HepG2 (cell line): ENCODE measurements around the gene VAMP2. TPM values are rescaled to one million over a fixed set of nuclear protein-coding genes. Genes with fewer than 3 reads are reported as not detected.

ENCODE experiments used
- ASH2L ChIP-seq: fragments of 300-600, 200-600 bp; sonication (generic); IDR thresholded peaks from 2 replicates; pipeline ENCODE4 v1.7.0; 2017; ENCODE audit warnings: low read depth, mild to moderate bottlenecking, moderate library complexity, mixed read lengths, low read length; ENCODE audit not compliant: insufficient read length
- CBX5 ChIP-seq: sonication (generic); formaldehyde crosslinking; IDR thresholded peaks from 2 replicates; pipeline ENCODE4 v1.4.0; 2020; ENCODE audit warnings: missing genetic modification reagents, borderline replicate concordance
- DNMT3B ChIP-seq: conservative IDR thresholded peaks from 2 replicates; pipeline ENCODE4 v1.6.1; 2016; ENCODE audit warnings: missing biosample characterization, control low read depth
- FOXA1 ChIP-seq, 2 experiments: fragments of 450-650 bp in 1 of 2; sonication (generic) in 1 of 2; formaldehyde crosslinking in 1 of 2; IDR thresholded peaks; 2 replicates each; pipeline versions ENCODE4 v1.4.0 to v1.6.1; 2016 to 2020; ENCODE audit warnings: missing genetic modification reagents in 1 of 2
- FOXK1 ChIP-seq: sonication (generic); formaldehyde crosslinking; IDR thresholded peaks from 2 replicates; pipeline ENCODE4 v1.4.0; 2020; ENCODE audit warnings: low read depth, missing genetic modification reagents, borderline replicate concordance
- KLF9 ChIP-seq: IDR thresholded peaks from 2 replicates; pipeline ENCODE4 v1.6.1; 2016; ENCODE audit warnings: low read depth
- KMT2B ChIP-seq: IDR thresholded peaks from 2 replicates; pipeline ENCODE4 v1.6.1; 2016; ENCODE audit warnings: missing genetic modification reagents, missing compliant biosample characterization
- MXI1 ChIP-seq: IDR thresholded peaks from 3 replicates; pipeline ENCODE4 v1.6.1; 2012; ENCODE audit warnings: low read depth, low read length, inconsistent platforms, borderline replicate concordance
- NFE2L1 ChIP-seq: sonication (generic); formaldehyde crosslinking; IDR thresholded peaks from 2 replicates; pipeline ENCODE4 v1.4.0; 2020; ENCODE audit warnings: missing genetic modification reagents, mild to moderate bottlenecking, borderline replicate concordance
- NFYC ChIP-seq: IDR thresholded peaks from 2 replicates; pipeline ENCODE4 v1.6.1; 2016; ENCODE audit warnings: missing genetic modification reagents, missing compliant biosample characterization
- POLR2A ChIP-seq, 2 experiments: IDR thresholded peaks; 2 replicates each; pipeline ENCODE4 v1.6.1; 2011; ENCODE audit warnings: low read depth in 2 of 2, low read length in 2 of 2, mild to moderate bottlenecking in 1 of 2, moderate library complexity in 1 of 2; ENCODE audit not compliant: insufficient read depth in 1 of 2
- POLR2AphosphoS5 ChIP-seq: IDR thresholded peaks from 2 replicates; pipeline ENCODE4 v1.6.1; 2012; ENCODE audit warnings: low read depth, low read length
- REXO4 ChIP-seq: sonication (generic); formaldehyde crosslinking; IDR thresholded peaks from 2 replicates; pipeline ENCODE4 v1.8.0; 2022; ENCODE audit warnings: missing genetic modification reagents, mild to moderate bottlenecking, borderline replicate concordance
- SALL1 ChIP-seq: sonication (generic); formaldehyde crosslinking; IDR thresholded peaks from 2 replicates; pipeline ENCODE4 v1.8.0; 2022; ENCODE audit warnings: mild to moderate bottlenecking, missing genetic modification reagents
- SAP130 ChIP-seq: IDR thresholded peaks from 2 replicates; pipeline ENCODE4 v1.6.1; 2016; ENCODE audit warnings: low read depth
- TAF1 ChIP-seq: sonication (generic); formaldehyde crosslinking; IDR thresholded peaks from 2 replicates; pipeline ENCODE4 v1.4.0; 2020; ENCODE audit warnings: missing genetic modification reagents
- TBX2 ChIP-seq: sonication (generic); formaldehyde crosslinking; IDR thresholded peaks from 2 replicates; pipeline ENCODE4 v1.5.0; 2020; ENCODE audit warnings: missing genetic modification reagents, mild to moderate bottlenecking, borderline replicate concordance
- THAP11 ChIP-seq: IDR thresholded peaks from 2 replicates; pipeline ENCODE4 v1.6.1; 2016; ENCODE audit warnings: missing biosample characterization, missing genetic modification reagents
- XRCC5 ChIP-seq: fragments of 200-400 bp; formaldehyde crosslinking; optimal IDR thresholded peaks from 2 replicates; pipeline ENCODE3; 2017; ENCODE audit warnings: mild to moderate bottlenecking, low read length
- ZMYM4 ChIP-seq: sonication (generic); formaldehyde crosslinking; IDR thresholded peaks from 2 replicates; pipeline ENCODE4 v1.8.1; 2023; ENCODE audit warnings: mild to moderate bottlenecking, missing genetic modification reagents
- ZNF12 ChIP-seq: sonication (generic); formaldehyde crosslinking; IDR thresholded peaks from 2 replicates; pipeline ENCODE4 v1.5.0; 2020; ENCODE audit warnings: missing genetic modification reagents
- ZNF256 ChIP-seq: sonication (generic); formaldehyde crosslinking; conservative IDR thresholded peaks from 2 replicates; pipeline ENCODE4 v1.4.0; 2020; ENCODE audit warnings: missing genetic modification reagents
- ZSCAN30 ChIP-seq: sonication (generic); formaldehyde crosslinking; IDR thresholded peaks from 2 replicates; pipeline ENCODE4 v1.5.0; 2020; ENCODE audit warnings: mild to moderate bottlenecking, missing genetic modification reagents
- polyA plus RNA-seq, 8 experiments: library from polyadenylated mRNA; depleted of rRNA in 3 of 8; stranded (reverse) in 7 of 8; unstranded in 1 of 8; fragments of >200 nt; fragmentation: Illumina TruSeq in 4 of 8; extraction: Trizol in 4 of 8; gene quantifications; 2 replicates each; pipeline versions ENCODE4 v1.2.1 to v1.2.3, GENCODE V29; 2011 to 2016; ENCODE audit warnings: low read depth in 4 of 8, missing spikeins in 1 of 8, mixed read lengths in 1 of 8; ENCODE audit not compliant: insufficient read depth in 1 of 8
- total RNA-seq, 5 experiments: library from RNA; depleted of rRNA; stranded (reverse); fragments of >200 nt; fragmentation: Illumina TruSeq; extraction: Trizol; gene quantifications; 2 replicates each; pipeline ENCODE4 v1.2.3, GENCODE V29; 2016; ENCODE audit warnings: low read depth in 1 of 5
- TF ChIP-seq, protein P1 (sequence below): fragments of 450-650 bp; IDR thresholded peaks from 2 replicates; pipeline ENCODE4 v1.6.1; 2017
- TF ChIP-seq, protein P2 (sequence below): conservative IDR thresholded peaks from 2 replicates; pipeline ENCODE4 v1.6.1; 2018; ENCODE audit warnings: missing genetic modification reagents
- TF ChIP-seq, protein P3 (sequence below): IDR thresholded peaks from 2 replicates; pipeline ENCODE4 v1.6.1; 2016; ENCODE audit warnings: low read depth, borderline replicate concordance
- TF ChIP-seq, protein P4 (sequence below), 2 experiments: sonication (generic) in 1 of 2; formaldehyde crosslinking in 1 of 2; IDR thresholded peaks; 2 replicates each; pipeline versions ENCODE4 v1.4.0 to v1.6.1; 2018 to 2020; ENCODE audit warnings: missing genetic modification reagents in 2 of 2, borderline replicate concordance in 1 of 2, low read depth in 1 of 2, mild to moderate bottlenecking in 1 of 2, missing biosample characterization in 1 of 2

The VAMP2 gene
- total and polyA plus RNA-seq, 2 of the 13 experiments (the other 11 are each of a cell fraction or from before 2014, with no cell fraction given): 3.9 to 17.2 TPM

DNA sequence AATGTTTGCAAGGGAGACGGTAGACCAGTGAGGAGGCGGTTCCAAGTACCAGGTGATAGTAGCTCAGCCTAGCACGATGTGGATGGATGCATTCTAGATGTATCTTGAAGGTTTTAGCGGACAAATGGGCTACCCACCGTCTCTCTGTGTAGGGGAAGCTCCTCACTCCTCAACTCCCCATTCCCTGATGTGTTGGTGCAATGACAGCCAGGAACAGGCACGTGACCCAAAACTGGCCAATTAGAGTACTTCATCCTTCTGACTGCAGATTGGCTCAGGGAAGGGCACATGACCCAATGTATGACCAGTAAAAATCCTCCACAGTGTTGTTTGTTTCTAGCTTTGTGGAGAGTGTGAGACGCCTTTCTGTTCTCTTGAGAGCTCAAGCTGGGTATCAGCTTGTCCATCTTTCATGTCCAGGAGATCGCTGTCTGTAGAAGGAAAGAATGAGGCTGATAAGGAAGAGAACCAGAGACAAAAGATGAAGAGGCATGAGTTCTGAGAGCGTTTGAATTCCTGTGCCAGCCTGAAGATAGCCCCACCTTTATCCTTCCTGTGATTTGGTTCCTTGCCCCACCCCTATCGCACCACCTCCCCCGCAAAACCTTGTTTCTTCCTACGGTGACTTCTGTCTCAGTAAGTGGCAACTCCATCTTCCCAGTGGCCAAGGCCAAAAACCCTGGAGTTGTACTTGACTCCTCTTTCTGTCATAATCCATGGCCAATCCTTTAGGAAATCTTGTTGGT is 29.5 kb upstream of the VAMP2 start (continued):
- TF ChIP-seq, protein P1, sequence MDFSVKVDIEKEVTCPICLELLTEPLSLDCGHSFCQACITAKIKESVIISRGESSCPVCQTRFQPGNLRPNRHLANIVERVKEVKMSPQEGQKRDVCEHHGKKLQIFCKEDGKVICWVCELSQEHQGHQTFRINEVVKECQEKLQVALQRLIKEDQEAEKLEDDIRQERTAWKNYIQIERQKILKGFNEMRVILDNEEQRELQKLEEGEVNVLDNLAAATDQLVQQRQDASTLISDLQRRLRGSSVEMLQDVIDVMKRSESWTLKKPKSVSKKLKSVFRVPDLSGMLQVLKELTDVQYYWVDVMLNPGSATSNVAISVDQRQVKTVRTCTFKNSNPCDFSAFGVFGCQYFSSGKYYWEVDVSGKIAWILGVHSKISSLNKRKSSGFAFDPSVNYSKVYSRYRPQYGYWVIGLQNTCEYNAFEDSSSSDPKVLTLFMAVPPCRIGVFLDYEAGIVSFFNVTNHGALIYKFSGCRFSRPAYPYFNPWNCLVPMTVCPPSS: no peak
- TF ChIP-seq ASH2L: peak; percentile 28
- TF ChIP-seq MXI1: peak; percentile 42; the same call in 1 of the 3 replicates
- peak; percentile 82 for TF ChIP-seq SAP130 (CRISPR knock-in tag)
- TF ChIP-seq ZMYM4 (CRISPR knock-in tag): 0 out of 2 replicates have a peak, but pooled peaks have one; percentile 36
- TF ChIP-seq, protein P2, sequence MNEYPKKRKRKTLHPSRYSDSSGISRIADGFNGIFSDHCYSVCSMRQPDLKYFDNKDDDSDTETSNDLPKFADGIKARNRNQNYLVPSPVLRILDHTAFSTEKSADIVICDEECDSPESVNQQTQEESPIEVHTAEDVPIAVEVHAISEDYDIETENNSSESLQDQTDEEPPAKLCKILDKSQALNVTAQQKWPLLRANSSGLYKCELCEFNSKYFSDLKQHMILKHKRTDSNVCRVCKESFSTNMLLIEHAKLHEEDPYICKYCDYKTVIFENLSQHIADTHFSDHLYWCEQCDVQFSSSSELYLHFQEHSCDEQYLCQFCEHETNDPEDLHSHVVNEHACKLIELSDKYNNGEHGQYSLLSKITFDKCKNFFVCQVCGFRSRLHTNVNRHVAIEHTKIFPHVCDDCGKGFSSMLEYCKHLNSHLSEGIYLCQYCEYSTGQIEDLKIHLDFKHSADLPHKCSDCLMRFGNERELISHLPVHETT (CRISPR knock-in tag): no peak
- TF ChIP-seq POLR2AphosphoS5: peak; percentile 97
- TF ChIP-seq KMT2B: peak; percentile 35; the same call in 1 of the 2 replicates
- peak; percentile 40; the same call in 1 of the 2 replicates for TF ChIP-seq FOXK1 (CRISPR knock-in tag)
- no peak for TF ChIP-seq ZNF256
- TF ChIP-seq ZNF12 (CRISPR knock-in tag): peak; percentile 68; the same call in 1 of the 2 replicates
- TF ChIP-seq NFYC: peak; percentile 93
- 0 out of 2 replicates have a peak, but pooled peaks have one; percentile 17 for TF ChIP-seq DNMT3B
- TF ChIP-seq TAF1 (CRISPR knock-in tag): peak; percentile 62; the same call in 1 of the 2 replicates
- no peak for TF ChIP-seq NFE2L1 (CRISPR knock-in tag)
- no peak for TF ChIP-seq CBX5
- peak; percentile 69 to 83 for TF ChIP-seq POLR2A (IDR thresholded peaks at IDR 0.05; ENCODE audit: insufficient read depth in 1 of 2, low read depth in 2 of 2, low read length in 2 of 2)
- no peak for TF ChIP-seq KLF9
- TF ChIP-seq, protein P3, sequence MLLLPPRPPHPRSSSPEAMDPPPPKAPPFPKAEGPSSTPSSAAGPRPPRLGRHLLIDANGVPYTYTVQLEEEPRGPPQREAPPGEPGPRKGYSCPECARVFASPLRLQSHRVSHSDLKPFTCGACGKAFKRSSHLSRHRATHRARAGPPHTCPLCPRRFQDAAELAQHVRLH: peak; percentile 30; the same call in 1 of the 2 replicates
- TF ChIP-seq THAP11 (CRISPR knock-in tag): peak; percentile 25; the same call in 1 of the 2 replicates
- TF ChIP-seq ZSCAN30: no peak
- TF ChIP-seq FOXA1 (IDR thresholded peaks at IDR 0.05): no peak
- TF ChIP-seq FOXA1 (CRISPR knock-in tag; IDR thresholded peaks at IDR 0.05): peak; percentile 9; the same call in 1 of the 2 replicates
- TF ChIP-seq SALL1 (CRISPR knock-in tag): peak; percentile 53; the same call in 1 of the 2 replicates
- TF ChIP-seq REXO4: no peak
- TF ChIP-seq, protein P4, sequence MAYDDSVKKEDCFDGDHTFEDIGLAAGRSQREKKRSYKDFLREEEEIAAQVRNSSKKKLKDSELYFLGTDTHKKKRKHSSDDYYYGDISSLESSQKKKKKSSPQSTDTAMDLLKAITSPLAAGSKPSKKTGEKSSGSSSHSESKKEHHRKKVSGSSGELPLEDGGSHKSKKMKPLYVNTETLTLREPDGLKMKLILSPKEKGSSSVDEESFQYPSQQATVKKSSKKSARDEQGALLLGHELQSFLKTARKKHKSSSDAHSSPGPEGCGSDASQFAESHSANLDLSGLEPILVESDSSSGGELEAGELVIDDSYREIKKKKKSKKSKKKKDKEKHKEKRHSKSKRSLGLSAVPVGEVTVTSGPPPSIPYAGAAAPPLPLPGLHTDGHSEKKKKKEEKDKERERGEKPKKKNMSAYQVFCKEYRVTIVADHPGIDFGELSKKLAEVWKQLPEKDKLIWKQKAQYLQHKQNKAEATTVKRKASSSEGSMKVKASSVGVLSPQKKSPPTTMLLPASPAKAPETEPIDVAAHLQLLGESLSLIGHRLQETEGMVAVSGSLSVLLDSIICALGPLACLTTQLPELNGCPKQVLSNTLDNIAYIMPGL (CRISPR knock-in tag; IDR thresholded peaks at IDR 0.05; ENCODE audit: borderline replicate concordance in 1 of 2, low read depth in 1 of 2): peak in 1 of 2 experiments; percentile 50; a peak in 3 of 4 replicates
- TF ChIP-seq TBX2 (CRISPR knock-in tag): no peak
- peak; percentile 14 for TF ChIP-seq XRCC5
